Uterus (tissue), 4 donors: ENCODE data around the gene ZNF750. TPM values are rescaled to one million over a fixed set of nuclear protein-coding genes. Genes with fewer than 3 reads are reported as not detected.

Experiments
- DNase-seq, 2 donors: peaks; one replicate each; pipeline ENCODE4 v3.0.0-alpha.2; 2019 to 2020
- H3K27ac ChIP-seq, 2 donors: fragments of 200-600 bp; sonication (generic); 1 replicate in 1 of 2; 2 replicates in 1 of 2; pipeline ENCODE4 v1.5.1; 2016 to 2018
- H3K27me3 ChIP-seq, 2 donors: fragments of 200-600 bp; sonication (generic); one replicate each; pipeline ENCODE4 v1.5.1; 2018 to 2019; ENCODE audit warnings: control low read depth in 1 of 2
- H3K36me3 ChIP-seq, 2 donors: fragments of 200-600 bp; sonication (generic); one replicate each; pipeline ENCODE4 v1.5.1; 2019; ENCODE audit warnings: control low read depth in 1 of 2
- H3K4me1 ChIP-seq, 2 donors: fragments of 200-600 bp; sonication (generic); one replicate each; pipeline ENCODE4 v1.5.1; 2018 to 2019; ENCODE audit warnings: control low read depth in 1 of 2
- H3K4me3 ChIP-seq, 2 donors: fragments of 200-600 bp; sonication (generic); 1 replicate in 1 of 2; 2 replicates in 1 of 2; pipeline ENCODE4 v1.5.1; 2018 to 2019; ENCODE audit warnings: mild to moderate bottlenecking in 1 of 2
- H3K9me3 ChIP-seq, 2 donors: fragments of 200-600 bp; sonication (generic); one replicate each; pipeline ENCODE4 v1.5.1; 2019; ENCODE audit warnings: control low read depth in 1 of 2
- CTCF ChIP-seq, 4 experiments: fragments of 200-600 bp in 2 of 4; fragments of 450-650 bp in 2 of 4; sonication (generic) in 2 of 4; IDR thresholded peaks; one replicate each; pipeline ENCODE4 v1.5.1; 2016 to 2019; ENCODE audit warnings: antibody characterized with exemption in 4 of 4, mild to moderate bottlenecking in 2 of 4, moderate library complexity in 1 of 4
- POLR2A ChIP-seq, 2 donors: fragments of 450-650 bp; IDR thresholded peaks; one replicate each; pipeline ENCODE4 v1.6.1; 2016; ENCODE audit warnings: antibody characterized with exemption in 2 of 2, mild to moderate bottlenecking in 1 of 2, moderate library complexity in 1 of 2
- intact Hi-C: fragments of 100-400 bp; cut with DNase I; formaldehyde crosslinking; loops from one replicate; pipeline ENCODE4 v1.15.1; 2023; ENCODE audit warnings: low total_unique reads
- total RNA-seq, 4 donors: library from RNA; depleted of rRNA in 3 of 4; stranded (reverse); fragments of >200 nt in 3 of 4; gene quantifications; one replicate each; pipeline versions ENCODE4 v1.1.0 to v1.2.4, GENCODE V29; 2014 to 2023
- donor health status: DM: yes; HTN: yes; CAD: no.

Gene ZNF750
- total RNA-seq, 4 donors from 2014 or later = under 0.01 to 0.07 TPM; not detected in 2

- no peaks in the 10 kb centered on the region for H3K36me3 ChIP-seq
- no peak overlapping the region for H3K4me3 ChIP-seq
- no peak for DNase-seq
- no peaks in the 10 kb centered on the region for H3K9me3 ChIP-seq
- TF ChIP-seq CTCF (IDR thresholded peaks at IDR 0.05) (no peak), POLR2A (IDR thresholded peaks at IDR 0.05) (no peak)
- intact Hi-C loops = no loop called here
- H3K4me1 ChIP-seq = peaks cover 0 to 8% of the 10 kb centered on the region in 2 donors
- H3K27me3 ChIP-seq = no peaks in the 10 kb centered on the region
- no peak overlapping the region for H3K27ac ChIP-seq
These were observed 22.4 kb upstream of the ZNF750 start for GRCh38 chr17:82862191-82862590.

GRCh38 chr17:82861393-82861775, 21.6 kb upstream of the ZNF750 start:
- DNase-seq = no peak
- Histone ChIP-seq H3K27me3 (no peaks in the 10 kb centered on the region), H3K4me1 (peaks cover 0 to 8% of the 10 kb centered on the region in 2 donors), H3K27ac (no peak overlapping the region), H3K4me3 (no peak overlapping the region), H3K9me3 (no peaks in the 10 kb centered on the region), H3K36me3 (no peaks in the 10 kb centered on the region)
- TF ChIP-seq CTCF (IDR thresholded peaks at IDR 0.05) (no peak), POLR2A (IDR thresholded peaks at IDR 0.05) (no peak)
- intact Hi-C loops = no loop called here

GRCh38 chr17:82860606-82861392, 21.0 kb upstream of the ZNF750 start:
- peaks cover 0 to 8% of the 10 kb centered on the region in 2 donors for H3K4me1 ChIP-seq
- no peak for DNase-seq
- TF ChIP-seq CTCF (IDR thresholded peaks at IDR 0.05) = no peak
- TF ChIP-seq POLR2A (IDR thresholded peaks at IDR 0.05) = no peak
- H3K36me3 ChIP-seq = no peaks in the 10 kb centered on the region
- no peak overlapping the region for H3K27ac ChIP-seq
- no peak overlapping the region for H3K4me3 ChIP-seq
- intact Hi-C loops = no loop called here
- no peaks in the 10 kb centered on the region for H3K9me3 ChIP-seq
- no peaks in the 10 kb centered on the region for H3K27me3 ChIP-seq

GRCh38 chr17:82859431-82860403, 19.9 kb upstream of the ZNF750 start:
- DNase-seq = peak in 1 of 2 donors; percentile 11
- peaks cover 0 to 8% of the 10 kb centered on the region in 2 donors for H3K4me1 ChIP-seq
- no peaks in the 10 kb centered on the region for H3K9me3 ChIP-seq
- no peak overlapping the region for H3K27ac ChIP-seq
- TF ChIP-seq CTCF (IDR thresholded peaks at IDR 0.05) = no peak
- no peak for TF ChIP-seq POLR2A (IDR thresholded peaks at IDR 0.05)
- no peak overlapping the region for H3K4me3 ChIP-seq
- intact Hi-C loops = no loop called here
- H3K36me3 ChIP-seq = no peaks in the 10 kb centered on the region
- H3K27me3 ChIP-seq = no peaks in the 10 kb centered on the region
